MV-4-11 (cell line): ENCODE data around the gene MYO1F.
A peak's percentile ranks its signal among the peaks of the same experiment; 100 is the strongest.

Experiments used
- DNase-seq: peaks from one replicate; lab custom pipeline; 2025; lab: John Stamatoyannopoulos, UW

Gene MYO1F

GRCh38 chr19:8491574-8491973, 85.7 kb downstream of the MYO1F start:
- no peak for DNase-seq

GRCh38 chr19:8490873-8491272, 86.4 kb downstream of the MYO1F start:
- DNase-seq = no peak

GRCh38 chr19:8490395-8490760, 86.9 kb downstream of the MYO1F start:
- DNase-seq = no peak

GRCh38 chr19:8489561-8490394, 87.5 kb downstream of the MYO1F start:
- DNase-seq = no peak

GRCh38 chr19:8488365-8488764, 88.9 kb downstream of the MYO1F start:
- no peak for DNase-seq

GRCh38 chr19:8487137-8487851, 89.9 kb downstream of the MYO1F start:
- DNase-seq = peak; percentile 100

GRCh38 chr19:8486661-8487136, 90.5 kb downstream of the MYO1F start:
- no peak for DNase-seq

- DNase-seq = no peak
Measured at GRCh38 chr19:8485561-8486371, 91.5 kb downstream of the MYO1F start.

- DNase-seq = peak; percentile 92
Measured at GRCh38 chr19:8484331-8484894, 92.8 kb downstream of the MYO1F start.

GRCh38 chr19:8483165-8483564, 94.1 kb downstream of the MYO1F start:
- DNase-seq = no peak

GRCh38 chr19:8482696-8483095, 94.5 kb downstream of the MYO1F start:
- no peak for DNase-seq

GRCh38 chr19:8481616-8482015, 95.6 kb downstream of the MYO1F start:
- DNase-seq = no peak

- no peak for DNase-seq
Measured at GRCh38 chr19:8481201-8481600, 96.0 kb downstream of the MYO1F start.

- DNase-seq = no peak
Measured at GRCh38 chr19:8478598-8478997, 98.6 kb downstream of the MYO1F start.

- no peak for DNase-seq
Measured at GRCh38 chr19:8477889-8478288, 99.4 kb downstream of the MYO1F start.

- DNase-seq = no peak
Measured at GRCh38 chr19:8476524-8476923, 100.7 kb downstream of the MYO1F start.

GRCh38 chr19:8475005-8475404, 102.2 kb downstream of the MYO1F start:
- DNase-seq = no peak

- peak; percentile 74 for DNase-seq
Measured at GRCh38 chr19:8473648-8474476, 103.4 kb downstream of the MYO1F start.
